IPS-NIHi11 (cell line): Measurements from ENCODE around the gene EIF3J.
"Not testable (repeated sequence)": the region's sequence is repeated elsewhere in the genome, so short reads cannot be mapped to it uniquely, and the experiment has no call there.

ENCODE experiments used
- DNase-seq: peaks from one replicate; pipeline ENCODE4 v3.0.0; 2012; ENCODE audit warnings: mixed read lengths, low spot score

Gene EIF3J

GRCh38 chr15:44542596-44542995, 5.6 kb downstream of the EIF3J start:
- no peak for DNase-seq

DNA sequence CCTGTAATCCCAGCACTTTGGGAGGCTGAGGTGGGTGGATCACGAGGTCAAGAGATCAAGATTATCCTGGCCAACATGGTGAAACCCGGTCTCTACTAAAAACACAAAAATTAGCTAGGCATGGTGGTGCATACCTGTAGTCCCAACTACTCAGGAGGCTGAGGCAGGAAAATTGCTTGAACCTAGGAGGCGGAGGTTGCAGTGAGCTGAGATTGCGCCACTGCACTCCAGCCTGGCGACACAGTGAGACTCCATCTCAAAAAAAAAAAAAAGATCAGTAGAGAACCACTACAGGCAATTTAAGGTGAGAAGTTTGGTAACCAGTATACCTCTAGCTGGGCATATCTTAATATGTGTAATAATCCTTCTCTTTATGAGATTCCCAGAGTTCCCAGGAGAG, 7.8 kb downstream of the EIF3J start:
- not testable (repeated sequence) for DNase-seq

GRCh38 chr15:44545913-44546802, 9.2 kb downstream of the EIF3J start:
- DNase-seq = no peak

GRCh38 chr15:44549152-44549551, 12.2 kb downstream of the EIF3J start:
- DNase-seq = not testable (repeated sequence)

GRCh38 chr15:44550256-44550655, 13.3 kb downstream of the EIF3J start:
- DNase-seq = no peak

DNA sequence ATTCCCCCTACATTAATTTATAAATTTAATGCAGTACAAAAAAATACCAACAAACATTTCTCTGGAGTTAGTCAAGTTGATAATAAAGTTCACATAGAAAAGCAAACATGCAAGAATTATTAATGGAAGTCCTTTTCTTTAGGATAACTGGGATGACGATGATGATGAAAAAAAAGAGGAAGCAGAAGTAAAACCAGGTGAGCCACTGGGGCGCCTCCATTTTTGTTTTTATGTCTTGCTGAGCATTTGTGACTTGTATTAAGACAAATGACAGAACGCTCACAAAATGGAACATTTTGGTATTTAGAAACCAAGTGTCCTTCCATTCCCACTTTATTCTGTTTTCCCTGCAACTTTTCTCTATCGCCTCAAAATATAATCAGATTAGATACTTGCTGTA, 13.8 kb downstream of the EIF3J start:
- no peak for DNase-seq

- no peak for DNase-seq
These were observed 18.2 kb downstream of the EIF3J start for GRCh38 chr15:44554934-44555723.

GRCh38 chr15:44560926-44561325, 24.0 kb downstream of the EIF3J start:
- not testable (repeated sequence) for DNase-seq

- DNase-seq = no peak
These were observed 28.6 kb downstream of the EIF3J start for GRCh38 chr15:44565387-44566154.

DNA sequence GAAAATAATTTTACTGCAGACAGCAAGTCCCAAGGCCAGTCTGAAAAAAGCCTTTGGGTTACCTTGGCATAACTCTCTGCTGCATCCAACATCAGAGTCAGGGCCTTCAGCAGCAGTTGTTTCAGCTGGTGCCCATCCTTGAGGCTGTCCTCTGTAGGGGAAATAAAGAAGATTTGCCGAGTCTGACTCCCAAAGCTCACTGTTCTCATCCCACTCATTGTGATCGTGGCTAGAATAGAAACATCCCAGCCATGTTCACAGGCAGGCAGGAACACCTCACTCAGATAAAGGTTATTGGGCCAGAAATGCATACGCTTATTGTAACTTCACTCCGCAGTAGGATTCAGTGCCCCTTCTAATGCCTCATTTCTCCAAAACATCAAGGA, 29.2 kb downstream of the EIF3J start:
- DNase-seq = no peak

DNA sequence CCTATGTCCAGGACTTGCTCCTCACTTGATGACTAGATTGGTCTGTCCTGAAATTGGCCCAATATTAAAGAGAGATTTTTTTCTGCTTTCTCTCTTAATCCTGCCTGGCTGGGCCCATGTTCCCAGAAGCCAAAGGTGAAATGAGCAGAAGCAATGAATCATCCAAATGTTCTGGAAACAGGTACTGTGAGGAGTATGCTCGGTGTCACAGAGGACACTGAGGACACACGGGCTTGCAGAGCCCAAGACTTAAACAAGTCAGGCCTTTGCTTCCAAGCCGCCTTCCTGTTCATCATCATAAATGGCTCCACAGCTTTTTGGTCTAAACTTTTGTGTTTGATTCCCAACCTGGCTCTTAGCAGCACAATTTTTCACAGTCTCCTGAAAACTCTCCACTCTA, 31.4 kb downstream of the EIF3J start:
- DNase-seq = no peak

DNA sequence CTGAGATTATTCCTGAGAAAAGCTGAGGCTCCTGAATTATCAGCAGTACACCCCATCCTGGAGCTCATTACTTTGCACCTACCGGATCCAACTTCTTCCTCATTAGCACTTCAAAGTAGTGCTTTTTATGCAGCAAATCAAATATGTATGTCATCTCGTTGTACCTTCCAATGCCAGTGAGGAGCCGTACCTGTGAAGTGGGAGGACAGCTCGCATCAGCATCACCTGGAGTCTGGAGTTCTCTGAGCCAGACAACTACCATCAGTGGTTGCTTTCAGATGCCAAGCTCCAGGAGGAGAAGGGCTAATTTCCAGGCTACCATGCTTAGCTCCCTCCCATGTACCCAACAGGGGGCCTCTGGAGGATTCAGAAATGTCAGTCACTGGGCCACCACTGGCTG, 32.4 kb downstream of the EIF3J start:
- DNase-seq = no peak

GRCh38 chr15:44570361-44570760, 33.4 kb downstream of the EIF3J start:
- DNase-seq = no peak

GRCh38 chr15:44573386-44573785, 36.4 kb downstream of the EIF3J start:
- DNase-seq = no peak

- no peak for DNase-seq
These were observed 37.8 kb downstream of the EIF3J start for GRCh38 chr15:44574734-44575133.

- no peak for DNase-seq
These were observed 43.2 kb downstream of the EIF3J start for GRCh38 chr15:44580105-44580504.

DNA sequence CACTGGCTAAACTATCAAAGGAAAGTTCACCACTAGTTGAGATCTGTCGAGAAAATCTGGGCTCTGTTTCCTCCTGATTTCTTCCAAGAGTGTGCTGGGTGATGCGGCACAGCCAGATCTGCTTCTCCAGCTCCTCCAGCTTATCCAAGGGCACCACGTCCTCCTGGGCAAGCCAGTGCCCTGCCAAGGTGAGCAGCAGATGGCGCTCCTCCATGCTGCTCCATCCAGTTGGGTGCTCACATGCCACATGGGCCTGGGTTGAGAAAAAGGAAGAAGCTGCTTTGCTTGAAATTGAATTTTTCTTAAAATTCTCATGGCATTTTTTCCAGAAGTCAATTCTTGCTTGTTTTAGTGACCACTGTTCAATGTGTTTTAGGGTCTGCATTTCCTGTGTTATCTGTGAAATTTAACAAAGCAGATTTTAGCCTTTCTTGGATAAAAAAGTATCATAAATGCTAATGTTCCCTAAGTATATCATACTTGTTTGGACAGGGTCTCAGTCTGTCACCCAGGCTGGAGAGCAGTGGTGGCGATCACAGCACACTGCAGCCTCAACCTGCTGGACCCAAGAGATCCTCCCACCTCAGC, 47.3 kb downstream of the EIF3J start:
- peak; percentile 55 for DNase-seq

GRCh38 chr15:44585633-44586032, 48.7 kb downstream of the EIF3J start:
- no peak for DNase-seq

GRCh38 chr15:44588541-44588940, 51.6 kb downstream of the EIF3J start:
- DNase-seq = no peak

GRCh38 chr15:44591326-44591725, 54.4 kb downstream of the EIF3J start:
- no peak for DNase-seq

GRCh38 chr15:44593042-44593736, 56.2 kb downstream of the EIF3J start:
- DNase-seq = no peak
